ENCODE data around the gene SLCO1A2.

SLCO1A2 gene

DNA sequence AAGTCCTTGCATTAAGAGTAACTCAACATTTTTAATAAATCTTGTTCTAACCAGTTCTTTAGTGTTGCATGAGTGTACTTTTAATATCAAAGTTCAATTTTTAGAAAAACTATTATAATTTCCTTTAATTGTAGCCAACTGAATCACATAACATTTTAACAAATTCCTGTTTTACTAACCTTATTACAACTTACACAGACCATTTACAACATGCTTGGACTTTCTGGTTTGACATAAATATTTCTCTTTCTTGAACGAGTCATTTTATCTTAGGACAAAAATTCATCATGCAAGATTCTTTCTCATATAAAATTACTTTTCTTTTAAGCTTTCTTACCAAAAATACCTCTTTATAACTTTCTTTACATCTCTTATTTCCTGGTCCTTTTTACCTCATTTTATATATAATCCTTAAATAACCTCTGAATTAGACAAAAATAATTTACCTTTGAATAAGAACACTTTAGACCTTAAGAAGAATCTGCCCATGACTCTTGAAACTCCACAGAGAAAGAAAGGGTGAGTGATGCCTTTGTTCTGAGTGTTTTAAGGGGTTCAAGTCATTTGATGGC lies 3.9 kb downstream of the SLCO1A2 start:
- Histone ChIP-seq H2AFZ (ENCODE audit: low read length, unreplicated experiment) (no peak overlapping the region), H3K79me2 (ENCODE audit: control insufficient read depth, insufficient read depth, low read length, unreplicated experiment) (no peaks in the 10 kb centered on the region), H3K4me3 (ENCODE audit: low read depth, low read length) (no peak overlapping the region), H3K36me3 (ENCODE audit: insufficient read depth, low read length) (no peaks in the 10 kb centered on the region; the same call in 1 of the 2 replicates), H3K27me3 (ENCODE audit: insufficient read depth, low read length) (no peaks in the 10 kb centered on the region), H3K4me1 (ENCODE audit: control insufficient read depth, insufficient read depth, low read length, unreplicated experiment) (no peaks in the 10 kb centered on the region), H3K27ac (ENCODE audit: low read depth, low read length) (no peak overlapping the region)

DNA sequence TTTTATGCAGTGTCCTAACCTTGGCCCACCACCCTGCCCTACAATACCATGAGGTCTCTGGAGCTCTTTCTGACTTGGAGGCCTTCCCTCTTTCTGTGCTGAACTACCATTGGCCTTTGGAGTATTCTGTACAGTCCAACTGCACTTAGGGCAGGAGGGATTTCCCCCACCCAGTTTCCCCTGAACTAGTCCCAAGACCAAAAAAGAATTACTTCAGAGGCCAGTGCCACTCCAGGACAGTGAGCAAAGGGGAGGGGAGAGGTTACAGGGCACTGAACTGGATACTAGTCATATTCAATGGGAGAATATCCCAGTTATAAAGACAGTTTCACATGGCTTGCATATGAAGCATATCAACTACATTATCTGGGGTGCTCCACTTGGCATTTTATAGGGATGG lies 6.1 kb downstream of the SLCO1A2 start:
- Histone ChIP-seq H3K27me3 (ENCODE audit: insufficient read depth, low read length) (no peaks in the 10 kb centered on the region), H2AFZ (ENCODE audit: low read length, unreplicated experiment) (no peak overlapping the region), H3K27ac (ENCODE audit: low read depth, low read length) (no peak overlapping the region), H3K36me3 (ENCODE audit: insufficient read depth, low read length) (no peaks in the 10 kb centered on the region), H3K4me3 (ENCODE audit: low read depth, low read length) (no peak overlapping the region), H3K79me2 (ENCODE audit: control insufficient read depth, insufficient read depth, low read length, unreplicated experiment) (no peaks in the 10 kb centered on the region), H3K4me1 (ENCODE audit: control insufficient read depth, insufficient read depth, low read length, unreplicated experiment) (no peaks in the 10 kb centered on the region)

DNA sequence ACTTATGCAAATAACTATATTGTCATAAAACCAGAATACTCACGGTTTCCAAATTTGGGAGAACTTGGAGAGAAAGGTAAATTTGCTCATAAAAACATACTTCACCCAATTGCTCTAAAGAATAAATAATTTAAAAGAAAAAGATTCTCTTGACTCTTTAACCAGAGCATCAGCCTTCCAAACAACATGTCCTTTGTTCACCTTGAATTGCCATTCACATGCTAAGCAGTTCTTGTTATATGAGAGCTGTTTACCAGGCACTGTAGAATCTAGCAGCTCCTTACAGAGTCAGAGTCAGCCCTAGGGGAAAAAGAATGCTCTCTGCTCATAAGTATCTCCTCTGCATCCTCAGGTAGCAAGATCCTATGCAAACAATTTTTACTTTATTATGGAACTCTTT lies 10.2 kb downstream of the SLCO1A2 start:
- H3K4me3 ChIP-seq (ENCODE audit: low read depth, low read length), result no peak overlapping the region
- no peaks in the 10 kb centered on the region for H3K27me3 ChIP-seq (ENCODE audit: insufficient read depth, low read length)
- H3K27ac ChIP-seq (ENCODE audit: low read depth, low read length), result no peak overlapping the region

DNA sequence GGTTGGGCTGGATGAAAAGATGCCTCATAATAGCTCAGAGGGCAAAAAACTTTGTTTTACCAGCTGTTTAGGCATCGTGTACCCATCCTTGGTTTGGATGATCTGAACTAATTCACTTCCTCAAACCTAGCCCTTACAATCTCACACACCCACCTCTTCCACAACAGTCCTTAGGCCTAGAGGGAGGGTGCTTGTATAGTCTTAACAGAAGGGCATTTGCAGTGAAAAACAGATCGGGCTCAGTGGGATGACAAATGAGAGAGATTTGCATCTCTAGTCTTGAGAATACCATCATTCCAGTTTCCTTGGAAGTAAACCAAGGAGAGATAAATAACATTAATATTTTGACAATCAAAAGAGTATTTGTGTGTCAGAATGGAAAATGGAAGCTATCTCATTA lies 11.0 kb downstream of the SLCO1A2 start:
- Histone ChIP-seq H3K27ac (ENCODE audit: low read depth, low read length) (no peak overlapping the region), H2AFZ (ENCODE audit: low read length, unreplicated experiment) (no peak overlapping the region)

More for the DNA sequence above, 10.2 kb downstream of the SLCO1A2 start:
- Histone ChIP-seq H2AFZ (ENCODE audit: low read length, unreplicated experiment) (no peak overlapping the region), H3K36me3 (ENCODE audit: insufficient read depth, low read length) (no peaks in the 10 kb centered on the region), H3K4me1 (ENCODE audit: control insufficient read depth, insufficient read depth, low read length, unreplicated experiment) (no peaks in the 10 kb centered on the region), H3K79me2 (ENCODE audit: control insufficient read depth, insufficient read depth, low read length, unreplicated experiment) (no peaks in the 10 kb centered on the region)

DNA sequence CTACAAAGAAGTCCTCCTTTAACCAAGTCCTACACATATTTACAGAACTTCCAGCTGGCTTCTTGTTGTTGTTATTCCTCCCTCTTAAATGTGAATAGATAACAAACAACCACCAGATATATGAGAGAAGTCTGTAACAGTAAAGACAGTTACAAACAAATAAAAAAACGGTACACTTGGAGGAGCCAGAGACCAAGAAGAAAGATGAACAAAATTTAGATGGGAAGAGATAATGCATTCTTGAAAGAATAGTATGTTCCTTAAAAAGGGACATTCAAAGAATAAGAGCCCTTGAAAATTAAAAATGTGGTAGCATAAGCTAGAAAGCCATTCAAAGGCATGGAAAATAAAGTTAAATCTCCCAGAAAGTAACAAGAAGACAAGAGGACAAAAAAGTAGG lies 25.9 kb downstream of the SLCO1A2 start:
- Histone ChIP-seq H3K27me3 (ENCODE audit: insufficient read depth, low read length) (no peaks in the 10 kb centered on the region), H3K27ac (ENCODE audit: low read depth, low read length) (no peak overlapping the region), H3K4me3 (ENCODE audit: low read depth, low read length) (no peak overlapping the region), H3K36me3 (ENCODE audit: insufficient read depth, low read length) (no peaks in the 10 kb centered on the region), H3K79me2 (ENCODE audit: control insufficient read depth, insufficient read depth, low read length, unreplicated experiment) (no peaks in the 10 kb centered on the region), H3K4me1 (ENCODE audit: control insufficient read depth, insufficient read depth, low read length, unreplicated experiment) (no peaks in the 10 kb centered on the region), H2AFZ (ENCODE audit: low read length, unreplicated experiment) (no peak overlapping the region)

More for the DNA sequence above, 11.0 kb downstream of the SLCO1A2 start:
- no peaks in the 10 kb centered on the region for H3K27me3 ChIP-seq (ENCODE audit: insufficient read depth, low read length)
- no peaks in the 10 kb centered on the region for H3K79me2 ChIP-seq (ENCODE audit: control insufficient read depth, insufficient read depth, low read length, unreplicated experiment)
- no peak overlapping the region for H3K4me3 ChIP-seq (ENCODE audit: low read depth, low read length)
- H3K36me3 ChIP-seq (ENCODE audit: insufficient read depth, low read length), result no peaks in the 10 kb centered on the region
- H3K4me1 ChIP-seq (ENCODE audit: control insufficient read depth, insufficient read depth, low read length, unreplicated experiment), result no peaks in the 10 kb centered on the region

DNA sequence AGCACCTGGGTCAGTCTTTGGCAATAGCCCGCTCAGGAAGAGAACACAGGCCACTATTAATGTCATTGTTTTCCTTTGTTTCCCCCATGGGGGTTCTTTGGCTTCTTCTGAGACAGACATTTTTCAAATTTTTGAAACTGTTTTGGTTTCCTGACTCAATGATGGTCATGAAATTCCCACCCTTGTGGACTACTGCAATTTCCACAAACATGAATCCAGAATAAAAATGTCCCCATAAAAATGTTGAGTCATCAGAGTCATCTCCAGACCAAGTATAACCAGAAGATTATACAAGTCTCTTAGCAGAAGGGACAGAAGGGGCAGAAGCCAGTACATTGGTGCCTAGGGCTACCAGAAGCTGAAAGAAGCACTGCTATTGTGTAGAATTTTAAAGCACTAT lies 29.1 kb downstream of the SLCO1A2 start:
- no peaks in the 10 kb centered on the region for H3K27me3 ChIP-seq (ENCODE audit: insufficient read depth, low read length)
- no peaks in the 10 kb centered on the region for H3K36me3 ChIP-seq (ENCODE audit: insufficient read depth, low read length)
- no peak overlapping the region for H3K27ac ChIP-seq (ENCODE audit: low read depth, low read length)
- no peaks in the 10 kb centered on the region for H3K79me2 ChIP-seq (ENCODE audit: control insufficient read depth, insufficient read depth, low read length, unreplicated experiment)
- H3K4me3 ChIP-seq (ENCODE audit: low read depth, low read length), result no peak overlapping the region
- H3K4me1 ChIP-seq (ENCODE audit: control insufficient read depth, insufficient read depth, low read length, unreplicated experiment), result no peaks in the 10 kb centered on the region
- no peak overlapping the region for H2AFZ ChIP-seq (ENCODE audit: low read length, unreplicated experiment)

DNA sequence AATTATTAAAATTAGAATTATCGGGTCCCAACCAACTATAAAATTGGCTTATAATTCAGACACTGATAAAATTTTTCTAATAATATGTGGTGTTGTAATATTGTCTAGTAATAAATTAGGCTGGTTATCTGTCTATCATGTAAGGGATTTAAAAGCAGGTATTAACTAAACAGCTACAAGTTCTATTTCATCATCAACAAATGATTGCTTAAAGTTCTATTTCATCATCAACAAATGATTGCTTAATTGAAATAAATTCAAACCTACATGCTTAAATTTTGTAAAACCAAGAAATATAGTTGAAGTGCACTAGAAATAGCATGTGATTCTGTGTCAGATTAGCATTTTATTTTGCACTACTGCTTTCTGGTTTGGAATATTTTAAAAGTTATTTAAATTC lies 34.1 kb downstream of the SLCO1A2 start:
- H3K36me3 ChIP-seq (ENCODE audit: insufficient read depth, low read length), result no peaks in the 10 kb centered on the region
- H3K27me3 ChIP-seq (ENCODE audit: insufficient read depth, low read length), result no peaks in the 10 kb centered on the region
- no peaks in the 10 kb centered on the region for H3K79me2 ChIP-seq (ENCODE audit: control insufficient read depth, insufficient read depth, low read length, unreplicated experiment)
- H3K4me3 ChIP-seq (ENCODE audit: low read depth, low read length), result no peak overlapping the region
- H3K4me1 ChIP-seq (ENCODE audit: control insufficient read depth, insufficient read depth, low read length, unreplicated experiment), result no peaks in the 10 kb centered on the region
- H3K27ac ChIP-seq (ENCODE audit: low read depth, low read length), result no peak overlapping the region
- H2AFZ ChIP-seq (ENCODE audit: low read length, unreplicated experiment), result no peak overlapping the region

DNA sequence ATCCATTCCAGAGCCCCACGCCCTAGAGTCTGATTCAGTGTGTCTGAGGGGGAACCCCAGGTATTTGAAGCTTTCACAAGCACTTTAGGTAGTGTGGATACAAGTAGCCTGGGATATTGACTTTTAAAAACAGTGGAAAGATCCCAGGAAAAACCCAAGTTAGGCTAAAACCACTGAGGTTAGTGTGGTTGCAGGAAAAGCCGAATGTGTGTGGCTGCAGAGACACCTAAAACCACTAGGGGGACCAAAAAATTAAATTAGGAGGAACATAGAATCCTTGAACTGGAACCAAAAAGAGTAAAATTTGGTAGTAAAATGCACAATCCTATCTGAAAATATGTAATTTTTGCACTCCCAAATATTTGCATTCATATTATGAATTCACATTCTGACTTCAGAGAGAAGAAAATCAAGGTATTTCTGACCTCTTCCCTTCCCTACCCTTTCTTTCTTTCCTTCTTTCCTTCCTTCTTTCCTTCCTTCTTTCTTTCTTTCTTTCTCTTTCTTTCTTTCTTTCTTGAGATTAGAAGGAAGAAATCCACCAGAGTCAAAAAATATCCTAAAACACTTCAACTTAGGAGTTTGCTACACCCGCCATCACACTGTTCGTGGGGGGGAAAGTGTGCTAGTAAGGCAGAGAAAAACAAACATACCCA lies 37.8 kb downstream of the SLCO1A2 start:
- no peaks in the 10 kb centered on the region for H3K36me3 ChIP-seq (ENCODE audit: insufficient read depth, low read length)
- no peaks in the 10 kb centered on the region for H3K79me2 ChIP-seq (ENCODE audit: control insufficient read depth, insufficient read depth, low read length, unreplicated experiment)
- H3K4me3 ChIP-seq (ENCODE audit: low read depth, low read length), result no peak overlapping the region
- H3K27me3 ChIP-seq (ENCODE audit: insufficient read depth, low read length), result no peaks in the 10 kb centered on the region
- no peaks in the 10 kb centered on the region for H3K4me1 ChIP-seq (ENCODE audit: control insufficient read depth, insufficient read depth, low read length, unreplicated experiment)
- H2AFZ ChIP-seq (ENCODE audit: low read length, unreplicated experiment), result peak overlapping the region; percentile 47
- no peak overlapping the region for H3K27ac ChIP-seq (ENCODE audit: low read depth, low read length)

DNA sequence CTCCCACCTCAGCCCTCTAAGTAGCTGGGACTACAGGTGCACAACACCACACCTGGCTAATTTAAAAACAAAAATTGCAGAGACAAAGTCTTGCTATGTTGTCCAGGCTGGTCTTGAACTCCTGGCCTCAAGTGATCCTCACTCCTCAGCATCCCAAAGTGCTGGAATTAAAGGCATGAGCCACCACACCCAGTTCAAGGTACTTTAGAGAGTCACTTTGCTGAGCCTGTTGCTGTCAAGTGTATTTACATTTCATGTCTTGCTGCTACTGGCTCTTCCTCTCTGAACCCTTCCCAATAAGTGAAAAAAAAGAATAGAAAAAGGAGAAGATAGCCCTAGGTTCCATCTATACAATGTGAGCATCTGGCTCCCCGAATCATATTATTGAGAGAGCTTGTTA lies 38.4 kb downstream of the SLCO1A2 start:
- no peaks in the 10 kb centered on the region for H3K27me3 ChIP-seq (ENCODE audit: insufficient read depth, low read length)
- H3K36me3 ChIP-seq (ENCODE audit: insufficient read depth, low read length), result no peaks in the 10 kb centered on the region
- no peak overlapping the region for H2AFZ ChIP-seq (ENCODE audit: low read length, unreplicated experiment)
- no peak overlapping the region for H3K27ac ChIP-seq (ENCODE audit: low read depth, low read length)
- no peak overlapping the region for H3K4me3 ChIP-seq (ENCODE audit: low read depth, low read length)
- H3K4me1 ChIP-seq (ENCODE audit: control insufficient read depth, insufficient read depth, low read length, unreplicated experiment), result no peaks in the 10 kb centered on the region
- no peaks in the 10 kb centered on the region for H3K79me2 ChIP-seq (ENCODE audit: control insufficient read depth, insufficient read depth, low read length, unreplicated experiment)

DNA sequence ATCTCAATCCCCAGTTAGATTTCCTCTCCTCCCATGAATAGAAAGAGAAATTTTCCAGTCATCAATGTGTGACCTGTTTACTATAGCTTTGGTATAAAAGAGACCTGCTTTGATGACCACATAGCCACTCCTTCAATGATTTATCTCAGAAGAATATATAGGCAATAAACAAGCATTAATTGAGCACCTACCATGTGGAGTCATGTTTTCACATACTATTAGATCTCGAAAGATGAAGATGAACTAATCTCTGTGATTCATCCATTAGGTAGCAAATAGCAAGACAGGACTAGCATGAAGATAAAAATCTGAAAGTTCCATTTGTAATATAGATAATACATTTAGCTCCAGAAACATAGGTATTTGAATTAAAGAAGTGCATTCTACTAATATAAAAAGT lies 40.5 kb downstream of the SLCO1A2 start:
- H3K36me3 ChIP-seq (ENCODE audit: insufficient read depth, low read length), result no peaks in the 10 kb centered on the region
- H3K27ac ChIP-seq (ENCODE audit: low read depth, low read length), result no peak overlapping the region
- H2AFZ ChIP-seq (ENCODE audit: low read length, unreplicated experiment), result no peak overlapping the region
- no peaks in the 10 kb centered on the region for H3K27me3 ChIP-seq (ENCODE audit: insufficient read depth, low read length)
- no peaks in the 10 kb centered on the region for H3K4me1 ChIP-seq (ENCODE audit: control insufficient read depth, insufficient read depth, low read length, unreplicated experiment)
- no peak overlapping the region for H3K4me3 ChIP-seq (ENCODE audit: low read depth, low read length)
- no peaks in the 10 kb centered on the region for H3K79me2 ChIP-seq (ENCODE audit: control insufficient read depth, insufficient read depth, low read length, unreplicated experiment)

DNA sequence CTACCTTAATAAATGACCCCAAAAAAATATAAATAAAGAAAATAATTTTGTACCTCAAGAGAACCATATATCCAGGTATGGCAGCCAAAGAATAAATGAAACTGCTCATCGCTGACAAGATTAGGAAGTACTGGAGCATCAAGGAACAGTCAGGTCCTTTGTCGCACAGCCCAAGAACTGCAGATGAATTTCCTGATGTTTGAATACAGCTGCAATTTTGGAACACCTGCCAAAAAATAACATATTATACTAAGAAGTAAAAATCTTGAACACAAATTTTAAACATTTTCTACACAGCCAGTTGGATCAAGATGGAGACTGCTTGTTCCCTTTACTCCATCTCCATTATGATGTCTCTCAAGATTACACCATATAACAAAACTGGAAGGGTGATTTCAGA lies 42.6 kb downstream of the SLCO1A2 start:
- no peak overlapping the region for H2AFZ ChIP-seq (ENCODE audit: low read length, unreplicated experiment)
- no peaks in the 10 kb centered on the region for H3K79me2 ChIP-seq (ENCODE audit: control insufficient read depth, insufficient read depth, low read length, unreplicated experiment)
- no peaks in the 10 kb centered on the region for H3K4me1 ChIP-seq (ENCODE audit: control insufficient read depth, insufficient read depth, low read length, unreplicated experiment)
- no peak overlapping the region for H3K4me3 ChIP-seq (ENCODE audit: low read depth, low read length)
- H3K27me3 ChIP-seq (ENCODE audit: insufficient read depth, low read length), result no peaks in the 10 kb centered on the region
- H3K27ac ChIP-seq (ENCODE audit: low read depth, low read length), result no peak overlapping the region
- no peaks in the 10 kb centered on the region for H3K36me3 ChIP-seq (ENCODE audit: insufficient read depth, low read length)

All from ACC112 (cell line).